Activated CD8-positive, alpha-beta T cell treated with anti-CD3 and anti-CD28 coated beads, Interleukin-2, amount 10 ng/mL, durations not matched to agents 7 days and 5 days (primary cell): ENCODE data around the gene PANK3. TPM values are rescaled to one million over a fixed set of nuclear protein-coding genes. Genes with fewer than 3 reads are reported as not detected.
"Not testable (repeated sequence)": the region's sequence is repeated elsewhere in the genome, so short reads cannot be mapped to it uniquely, and the experiment has no call there.

Source experiments
- ATAC-seq: fragments of 150-1000 bp; cut with Tn5 transposase; one replicate; pipeline ENCODE4 v1.10.0; 2021; ENCODE audit warnings: moderate library complexity
- CTCF ChIA-PET: fragments of 350-600 bp; sonication (Branson Sonifier 250); formaldehyde crosslinking; loops from one replicate; lab custom pipeline; 2021; ENCODE audit warnings: antibody characterized with exemption; lab: Charles Lee
- POLR2A ChIA-PET: fragments of 350-600 bp; sonication (Branson Sonifier 250); formaldehyde crosslinking; loops from one replicate; lab custom pipeline; 2021; ENCODE audit warnings: antibody characterized with exemption; lab: Charles Lee
- DNase-seq: peaks from one replicate; pipeline ENCODE4 v3.0.0-alpha.2; 2020
- H3K27ac Mint-ChIP-seq: one replicate; pipeline ENCODE4 v1.8.0; 2021; ENCODE audit warnings: mild to moderate bottlenecking, mixed read lengths
- H3K27me3 Mint-ChIP-seq: one replicate; pipeline ENCODE4 v1.8.0; 2021; ENCODE audit warnings: low read depth, mixed read lengths
- H3K36me3 Mint-ChIP-seq: one replicate; pipeline ENCODE4 v1.8.0; 2021; ENCODE audit warnings: low read depth, mixed read lengths
- H3K4me1 Mint-ChIP-seq: one replicate; pipeline ENCODE4 v1.8.0; 2021; ENCODE audit warnings: low read depth, mixed read lengths
- H3K4me3 Mint-ChIP-seq: one replicate; pipeline ENCODE4 v1.8.0; 2021; ENCODE audit warnings: mild to moderate bottlenecking, mixed read lengths
- H3K9me3 Mint-ChIP-seq: one replicate; pipeline ENCODE4 v1.8.0; 2022; ENCODE audit warnings: mixed read lengths; ENCODE audit not compliant: insufficient read depth
- total RNA-seq, 2 experiments: library from RNA; stranded (reverse); gene quantifications; one replicate each; pipeline ENCODE4 v1.2.3, GENCODE V29; 2021

Gene PANK3
- total RNA-seq, 2 experiments from 2014 or later: 57.4 to 73.0 TPM

- CTCF ChIA-PET, DNase-seq, H3K27ac Mint-ChIP-seq, H3K4me3 Mint-ChIP-seq, H3K9me3 Mint-ChIP-seq, ATAC-seq, H3K27me3 Mint-ChIP-seq: not testable (repeated sequence)
- Mint-ChIP-seq H3K4me1 (peaks cover 32% of the 10 kb centered on the region), H3K36me3 (peaks cover 45% of the 10 kb centered on the region)
- POLR2A ChIA-PET: interaction anchor here (0.6 kb wide), 1 partner anchor 89 kb away, joined by 3 read pairs; no protein-coding TSS in a partner anchor
These were observed 5.0 kb downstream of the PANK3 start for GRCh38 chr5:168574156-168574555.

GRCh38 chr5:168573663-168574062, 5.5 kb downstream of the PANK3 start:
- H3K9me3 Mint-ChIP-seq, H3K27ac Mint-ChIP-seq, H3K27me3 Mint-ChIP-seq, CTCF ChIA-PET, ATAC-seq, DNase-seq, POLR2A ChIA-PET, H3K4me3 Mint-ChIP-seq: not testable (repeated sequence)
- H3K36me3 Mint-ChIP-seq: peaks cover 45% of the 10 kb centered on the region
- H3K4me1 Mint-ChIP-seq: peaks cover 32% of the 10 kb centered on the region

DNA sequence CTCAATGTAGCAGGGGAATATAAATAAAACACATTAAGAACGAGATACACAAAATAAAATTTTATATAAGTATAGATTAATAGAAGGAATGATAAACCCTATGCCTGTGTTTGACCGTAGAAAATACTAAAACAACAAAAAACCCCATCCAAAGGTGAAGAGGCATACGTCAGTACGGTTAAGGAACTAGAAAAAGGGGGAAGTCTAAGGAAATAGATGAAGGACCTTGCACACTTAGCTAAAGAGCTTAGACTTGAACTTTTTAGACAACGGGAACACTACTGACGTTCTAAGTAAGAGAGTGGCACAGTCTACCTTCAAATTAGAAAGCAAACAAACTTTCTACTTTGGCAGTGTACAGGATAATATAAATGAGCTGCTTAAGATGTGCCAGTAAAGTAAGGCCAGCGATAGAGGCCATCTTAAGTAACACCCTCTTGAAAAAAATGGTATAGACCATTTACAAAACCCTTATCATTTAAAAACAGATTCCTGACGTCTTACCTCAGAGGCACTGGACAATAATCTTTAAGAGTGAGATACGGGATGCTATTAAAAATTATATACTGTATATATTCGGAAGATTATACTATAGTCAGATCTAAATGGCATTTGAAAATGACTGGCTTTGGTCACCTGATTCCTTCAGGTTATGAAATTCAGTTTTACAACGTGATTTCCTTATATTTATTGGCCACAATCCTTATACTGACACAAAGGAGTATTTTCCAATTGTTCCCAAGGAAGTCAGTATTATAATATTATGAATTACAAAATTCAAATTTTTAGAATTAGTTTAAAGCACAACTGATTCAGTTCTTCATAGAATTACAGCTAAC, 8.5 kb downstream of the PANK3 start:
- Mint-ChIP-seq H3K9me3 (no peaks in the 10 kb centered on the region), H3K4me3 (no peak overlapping the region), H3K27me3 (no peaks in the 10 kb centered on the region), H3K36me3 (peaks cover 47% of the 10 kb centered on the region), H3K27ac (no peak overlapping the region), H3K4me1 (peaks cover 12% of the 10 kb centered on the region)
- ChIA-PET CTCF (no interaction called here), POLR2A (no interaction called here)
- ATAC-seq (no peak), DNase-seq (no peak)

DNA sequence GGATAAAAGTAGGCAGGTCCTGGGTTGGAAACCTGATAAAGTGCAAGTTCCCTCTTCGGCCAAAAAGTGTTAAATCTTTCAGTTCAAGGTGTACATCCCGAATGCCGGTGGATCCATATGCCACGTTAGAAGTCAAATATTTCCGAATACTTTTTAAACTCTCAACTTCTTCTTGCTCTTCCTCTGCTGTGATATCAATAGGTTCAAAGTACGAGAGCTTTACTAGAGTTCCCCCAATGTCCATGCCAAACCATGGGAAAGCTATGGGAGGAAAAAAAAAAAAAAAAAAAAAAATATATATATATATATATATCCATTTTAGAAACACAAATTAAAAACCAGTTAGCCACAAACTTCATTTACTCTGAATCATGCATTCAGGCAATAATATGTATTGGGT, 10.4 kb downstream of the PANK3 start:
- no peaks in the 10 kb centered on the region for H3K9me3 Mint-ChIP-seq
- POLR2A ChIA-PET: no interaction called here
- DNase-seq (no peak), ATAC-seq (no peak)
- H3K27me3 Mint-ChIP-seq: no peaks in the 10 kb centered on the region
- CTCF ChIA-PET: no interaction called here
- peaks cover 43% of the 10 kb centered on the region for H3K36me3 Mint-ChIP-seq
- no peak overlapping the region for H3K4me3 Mint-ChIP-seq
- peaks cover 6% of the 10 kb centered on the region for H3K4me1 Mint-ChIP-seq
- no peak overlapping the region for H3K27ac Mint-ChIP-seq

- CTCF ChIA-PET: no interaction called here
These were observed 15.2 kb downstream of the PANK3 start for GRCh38 chr5:168563959-168564358.

GRCh38 chr5:168562279-168562678, 16.9 kb downstream of the PANK3 start:
- CTCF ChIA-PET: no interaction called here
- Mint-ChIP-seq H3K27me3 (no peaks in the 10 kb centered on the region), H3K4me3 (no peak overlapping the region), H3K9me3 (no peaks in the 10 kb centered on the region), H3K27ac (no peak overlapping the region), H3K4me1 (no peaks in the 10 kb centered on the region), H3K36me3 (peaks cover 47% of the 10 kb centered on the region)
- no peak for ATAC-seq
- POLR2A ChIA-PET: no interaction called here
- no peak for DNase-seq

More at GRCh38 chr5:168563959-168564358, 15.2 kb downstream of the PANK3 start:
- Mint-ChIP-seq H3K27me3 (no peaks in the 10 kb centered on the region), H3K36me3 (peaks cover 48% of the 10 kb centered on the region), H3K4me3 (no peak overlapping the region), H3K9me3 (no peaks in the 10 kb centered on the region), H3K4me1 (no peaks in the 10 kb centered on the region), H3K27ac (no peak overlapping the region)
- DNase-seq (no peak), ATAC-seq (no peak)
- POLR2A ChIA-PET: no interaction called here

DNA sequence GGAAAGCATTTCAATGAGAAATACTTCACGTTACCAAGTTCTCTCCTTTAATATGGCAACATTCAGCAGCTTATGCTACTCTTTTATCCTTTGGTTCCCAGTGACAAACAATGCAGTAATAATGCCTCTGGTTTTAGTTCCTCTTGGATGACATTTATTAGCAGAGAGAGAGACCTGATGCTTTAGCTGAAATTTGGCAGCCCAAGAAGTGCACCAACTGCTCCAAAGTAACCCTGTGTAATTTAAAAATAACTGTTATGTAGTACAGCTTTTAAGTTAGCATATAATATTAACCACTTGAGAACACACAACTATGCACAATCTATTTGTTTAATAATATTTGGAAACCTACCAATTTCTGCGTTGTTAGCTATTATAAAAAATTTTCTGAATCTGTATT, 21.8 kb downstream of the PANK3 start:
- no peak for ATAC-seq
- H3K36me3 Mint-ChIP-seq: peaks cover 62% of the 10 kb centered on the region
- H3K4me3 Mint-ChIP-seq: no peak overlapping the region
- no peaks in the 10 kb centered on the region for H3K9me3 Mint-ChIP-seq
- no peaks in the 10 kb centered on the region for H3K27me3 Mint-ChIP-seq
- DNase-seq: no peak
- no peaks in the 10 kb centered on the region for H3K4me1 Mint-ChIP-seq
- no peak overlapping the region for H3K27ac Mint-ChIP-seq
- ChIA-PET POLR2A (no interaction called here), CTCF (no interaction called here)

GRCh38 chr5:168553377-168554130, 25.6 kb downstream of the PANK3 start:
- H3K4me3 Mint-ChIP-seq: no peak overlapping the region
- H3K4me1 Mint-ChIP-seq: no peaks in the 10 kb centered on the region
- H3K27ac Mint-ChIP-seq: no peak overlapping the region
- H3K9me3 Mint-ChIP-seq: no peaks in the 10 kb centered on the region
- no peak for ATAC-seq
- peaks cover 60% of the 10 kb centered on the region for H3K36me3 Mint-ChIP-seq
- no peak for DNase-seq
- H3K27me3 Mint-ChIP-seq: no peaks in the 10 kb centered on the region
- CTCF ChIA-PET: no interaction called here
- POLR2A ChIA-PET: no interaction called here

- ATAC-seq (no peak), DNase-seq (no peak)
- Mint-ChIP-seq H3K9me3 (no peaks in the 10 kb centered on the region), H3K4me3 (no peak overlapping the region), H3K27me3 (no peaks in the 10 kb centered on the region), H3K4me1 (no peaks in the 10 kb centered on the region), H3K36me3 (peaks cover 64% of the 10 kb centered on the region), H3K27ac (no peak overlapping the region)
- CTCF ChIA-PET: no interaction called here
- POLR2A ChIA-PET: no interaction called here
These were observed 27.0 kb downstream of the PANK3 start for GRCh38 chr5:168552146-168552545.

DNA sequence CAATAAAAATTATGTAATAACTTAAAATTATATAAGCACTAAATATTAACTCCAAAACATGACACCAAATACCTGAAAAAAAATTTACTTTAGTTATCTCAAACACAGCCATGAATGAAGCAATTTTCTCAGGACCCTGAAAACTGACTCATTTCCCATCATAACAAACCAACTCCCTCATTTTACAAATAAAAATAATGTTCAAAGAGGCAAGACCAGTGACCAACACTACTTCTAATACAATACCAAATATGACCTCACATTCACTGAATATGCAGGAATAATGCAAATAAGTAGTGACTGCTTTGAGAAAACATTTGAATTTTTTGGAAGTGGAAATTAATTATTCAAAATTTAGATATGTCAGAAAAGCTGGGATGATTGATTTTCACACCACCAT, 28.5 kb downstream of the PANK3 start:
- H3K9me3 Mint-ChIP-seq: no peaks in the 10 kb centered on the region
- no peak overlapping the region for H3K4me3 Mint-ChIP-seq
- ChIA-PET CTCF (no interaction called here), POLR2A (no interaction called here)
- ATAC-seq (no peak), DNase-seq (no peak)
- peaks cover 54% of the 10 kb centered on the region for H3K36me3 Mint-ChIP-seq
- no peaks in the 10 kb centered on the region for H3K4me1 Mint-ChIP-seq
- no peaks in the 10 kb centered on the region for H3K27me3 Mint-ChIP-seq
- no peak overlapping the region for H3K27ac Mint-ChIP-seq

GRCh38 chr5:168549554-168549953, 29.6 kb downstream of the PANK3 start:
- Mint-ChIP-seq H3K9me3 (no peaks in the 10 kb centered on the region), H3K4me3 (no peak overlapping the region), H3K27me3 (no peaks in the 10 kb centered on the region), H3K4me1 (no peaks in the 10 kb centered on the region), H3K27ac (no peak overlapping the region), H3K36me3 (peaks cover 53% of the 10 kb centered on the region)
- no peak for DNase-seq
- ATAC-seq: no peak
- ChIA-PET CTCF (no interaction called here), POLR2A (no interaction called here)

DNA sequence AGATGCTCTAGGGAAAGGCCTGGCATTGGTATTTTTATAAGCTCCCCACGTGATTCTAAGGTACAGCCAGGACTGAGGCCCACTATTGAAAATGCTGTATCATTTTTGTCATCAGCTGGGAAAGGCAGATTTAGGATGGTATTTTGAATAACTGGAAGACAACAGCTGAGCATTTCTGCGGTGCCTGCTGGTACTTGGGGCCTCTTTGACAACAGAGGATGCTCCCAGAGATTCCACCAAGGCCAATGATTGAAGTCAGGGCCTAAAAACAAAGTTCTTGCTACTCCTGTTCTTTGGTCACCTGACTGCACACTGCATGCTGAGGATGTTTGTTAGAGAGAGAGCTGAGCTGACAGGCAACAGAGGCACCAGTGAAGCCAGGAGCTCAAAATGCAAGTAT, 42.0 kb downstream of the PANK3 start:
- no peak overlapping the region for H3K27ac Mint-ChIP-seq
- ChIA-PET POLR2A (no interaction called here), CTCF (no interaction called here)
- no peak overlapping the region for H3K4me3 Mint-ChIP-seq
- H3K36me3 Mint-ChIP-seq: no peaks in the 10 kb centered on the region
- no peaks in the 10 kb centered on the region for H3K4me1 Mint-ChIP-seq
- DNase-seq (no peak), ATAC-seq (no peak)
- H3K27me3 Mint-ChIP-seq: peaks cover 9% of the 10 kb centered on the region
- no peaks in the 10 kb centered on the region for H3K9me3 Mint-ChIP-seq
